ENCODE data around the gene IL17A. TPM values are rescaled to one million over a fixed set of nuclear protein-coding genes. Genes with fewer than 3 reads are reported as not detected.

Gene IL17A
- total RNA-seq, 1 donor from 2014 or later = not detected

DNA sequence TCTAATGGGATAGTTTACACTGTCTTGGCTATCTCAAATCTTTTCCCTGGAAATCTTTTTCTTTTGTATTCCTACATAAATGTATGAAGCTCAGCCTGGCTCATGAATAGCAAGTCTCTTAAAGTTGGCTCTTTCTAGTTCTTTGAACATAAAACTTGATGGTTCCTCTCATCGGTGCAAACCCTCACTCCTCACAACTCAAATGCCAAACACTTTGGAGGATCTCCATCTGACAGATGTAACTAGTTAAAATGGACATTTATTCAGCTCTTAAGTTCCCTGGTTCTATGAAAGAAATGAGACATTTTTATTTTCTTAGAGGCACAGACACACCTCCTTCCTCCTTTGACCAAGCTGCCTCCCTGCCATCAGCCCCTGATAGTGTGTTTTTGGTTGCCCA lies 43.6 kb upstream of the IL17A start:
- no peak for DNase-seq (ENCODE audit: low spot score)
- TF ChIP-seq CTCF (IDR thresholded peaks at IDR 0.05) = no peak
- H3K27ac Mint-ChIP-seq (ENCODE audit: unreplicated experiment) = no peak overlapping the region
- peaks cover 8% of the 10 kb centered on the region for H3K4me1 Mint-ChIP-seq (ENCODE audit: low read depth)
- H3K27me3 Mint-ChIP-seq (ENCODE audit: low read depth) = peaks cover 48% of the 10 kb centered on the region
- no peaks in the 10 kb centered on the region for H3K36me3 Mint-ChIP-seq (ENCODE audit: low read depth)
- no peak overlapping the region for H3K4me3 Mint-ChIP-seq (ENCODE audit: unreplicated experiment)
- no peaks in the 10 kb centered on the region for H3K9me3 Mint-ChIP-seq (ENCODE audit: low read depth)

DNA sequence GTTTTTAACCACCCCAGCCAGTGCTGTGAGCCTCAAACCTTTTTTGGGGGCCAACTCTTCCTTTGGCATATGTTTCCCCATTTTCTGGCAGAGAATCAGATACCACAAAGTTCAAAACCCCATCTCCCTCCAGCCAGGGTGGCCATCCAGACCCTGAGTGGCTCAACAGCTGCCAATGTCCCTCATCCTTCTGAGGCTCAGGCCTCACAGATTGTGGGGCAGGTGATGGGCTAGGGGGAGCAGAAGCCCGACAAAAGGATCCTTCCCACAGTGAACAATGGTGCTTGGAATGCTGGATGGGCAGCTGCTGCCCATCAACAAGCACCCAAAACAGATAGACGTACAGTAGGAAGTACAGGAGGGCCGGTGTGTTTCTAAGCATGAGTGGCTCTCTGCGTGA lies 42.6 kb upstream of the IL17A start:
- no peak for DNase-seq (ENCODE audit: low spot score)
- peaks cover 43% of the 10 kb centered on the region for H3K27me3 Mint-ChIP-seq (ENCODE audit: low read depth)
- H3K9me3 Mint-ChIP-seq (ENCODE audit: low read depth) = no peaks in the 10 kb centered on the region
- peaks cover 8% of the 10 kb centered on the region for H3K4me1 Mint-ChIP-seq (ENCODE audit: low read depth)
- no peaks in the 10 kb centered on the region for H3K36me3 Mint-ChIP-seq (ENCODE audit: low read depth)
- H3K4me3 Mint-ChIP-seq (ENCODE audit: unreplicated experiment) = no peak overlapping the region
- H3K27ac Mint-ChIP-seq (ENCODE audit: unreplicated experiment) = no peak overlapping the region
- no peak for TF ChIP-seq CTCF (IDR thresholded peaks at IDR 0.05)

DNA sequence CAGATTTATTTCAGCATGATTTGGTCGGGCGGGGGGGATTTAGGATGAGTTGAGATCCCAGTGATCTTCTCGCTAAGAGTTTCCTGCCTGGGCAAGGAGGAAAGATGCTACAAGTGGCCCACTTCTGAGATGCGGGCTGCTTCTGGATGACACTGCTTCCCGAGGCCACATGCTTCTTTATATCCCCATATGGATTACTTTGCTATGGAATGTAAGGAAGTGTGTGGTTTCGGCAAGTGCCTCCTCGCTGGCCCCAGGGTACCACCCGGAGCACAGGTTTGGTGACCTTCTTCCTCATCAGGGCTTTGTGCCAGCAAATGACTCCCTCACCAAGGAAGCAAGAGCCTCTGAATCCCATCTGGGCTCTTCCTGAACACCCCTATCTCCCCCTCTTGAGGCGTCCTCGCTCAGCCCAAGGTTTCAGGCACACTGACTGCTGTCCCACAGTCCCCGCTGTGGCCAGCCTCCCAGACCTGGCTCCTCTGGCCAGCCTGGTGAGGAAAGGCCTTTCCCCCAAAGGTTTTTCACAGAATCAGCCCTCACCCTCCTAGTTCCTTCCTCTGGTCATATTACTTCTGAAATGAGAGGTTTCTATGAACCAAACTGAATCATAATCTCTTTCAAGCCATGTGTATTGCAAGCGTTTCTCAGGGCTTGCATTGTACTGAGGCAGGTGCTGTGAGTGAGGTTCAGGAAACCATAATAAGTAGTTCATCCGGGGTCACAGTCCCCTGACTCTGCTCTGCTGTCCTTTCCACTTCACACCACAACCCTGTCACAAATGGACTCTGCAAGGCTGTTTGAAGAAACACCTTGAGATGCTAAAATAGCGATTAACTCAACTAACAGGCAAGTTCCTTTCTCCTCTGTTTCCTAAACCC lies 41.7 kb upstream of the IL17A start:
- Mint-ChIP-seq H3K36me3 (ENCODE audit: low read depth) (no peaks in the 10 kb centered on the region), H3K27ac (ENCODE audit: unreplicated experiment) (peak overlapping the region; percentile 37), H3K9me3 (ENCODE audit: low read depth) (no peaks in the 10 kb centered on the region), H3K27me3 (ENCODE audit: low read depth) (peaks cover 36% of the 10 kb centered on the region), H3K4me3 (ENCODE audit: unreplicated experiment) (no peak overlapping the region), H3K4me1 (ENCODE audit: low read depth) (peaks cover 8% of the 10 kb centered on the region)
- DNase-seq (ENCODE audit: low spot score) = no peak
- TF ChIP-seq CTCF (IDR thresholded peaks at IDR 0.05) = no peak

- no peak for DNase-seq (ENCODE audit: low spot score)
- Mint-ChIP-seq H3K4me1 (ENCODE audit: low read depth) (no peaks in the 10 kb centered on the region), H3K27me3 (ENCODE audit: low read depth) (peaks cover 30% of the 10 kb centered on the region), H3K27ac (ENCODE audit: unreplicated experiment) (no peak overlapping the region), H3K9me3 (ENCODE audit: low read depth) (no peaks in the 10 kb centered on the region), H3K4me3 (ENCODE audit: unreplicated experiment) (no peak overlapping the region), H3K36me3 (ENCODE audit: low read depth) (no peaks in the 10 kb centered on the region)
- no peak for TF ChIP-seq CTCF (IDR thresholded peaks at IDR 0.05)
Observed at GRCh38 chr6:52146851-52147445, 39.2 kb upstream of the IL17A start.

DNA sequence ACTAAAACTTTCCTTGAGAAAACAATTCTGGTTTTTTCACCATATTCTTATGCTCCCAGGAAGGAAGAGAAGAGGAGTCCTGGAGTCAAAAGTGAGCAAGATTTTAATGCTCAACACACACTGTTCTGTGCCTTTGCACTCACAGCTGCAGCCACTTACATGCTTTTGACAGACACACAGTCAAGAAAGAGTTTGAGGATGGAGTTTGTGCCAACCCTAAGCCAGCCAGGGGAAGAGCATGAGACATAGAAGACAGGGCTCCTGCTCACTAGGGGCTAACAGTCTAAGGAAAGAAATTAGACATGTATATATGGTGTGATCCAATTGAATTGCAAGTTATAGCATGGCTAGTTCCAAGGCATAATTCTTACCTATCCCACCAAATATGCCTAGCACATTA lies 37.1 kb upstream of the IL17A start:
- no peaks in the 10 kb centered on the region for H3K36me3 Mint-ChIP-seq (ENCODE audit: low read depth)
- TF ChIP-seq CTCF (IDR thresholded peaks at IDR 0.05) = no peak
- H3K27ac Mint-ChIP-seq (ENCODE audit: unreplicated experiment) = no peak overlapping the region

More for the DNA sequence above, 37.1 kb upstream of the IL17A start:
- Mint-ChIP-seq H3K27me3 (ENCODE audit: low read depth) (peaks cover 23% of the 10 kb centered on the region), H3K4me1 (ENCODE audit: low read depth) (no peaks in the 10 kb centered on the region), H3K4me3 (ENCODE audit: unreplicated experiment) (no peak overlapping the region), H3K9me3 (ENCODE audit: low read depth) (no peaks in the 10 kb centered on the region)
- no peak for DNase-seq (ENCODE audit: low spot score)
